WTC11 (cell line): ENCODE results near the gene TNIK. TPM values are rescaled to one million over a fixed set of nuclear protein-coding genes. Genes with fewer than 3 reads are reported as not detected.

Experiments used
- ATAC-seq: fragments of 200-7000 bp; cut with Tn5 transposase; 2 replicates; pipeline ENCODE4 v1.10.0; 2021; ENCODE audit warnings: mild to moderate bottlenecking, moderate library complexity
- CTCF ChIA-PET: fragments of 300-600 bp; sonication (Branson Sonifier 250); formaldehyde crosslinking; loops from one replicate; lab custom pipeline; 2021; ENCODE audit warnings: antibody characterized with exemption; lab: Charles Lee
- POLR2A ChIA-PET: fragments of 350-600 bp; sonication (Branson Sonifier 250); formaldehyde crosslinking; loops from one replicate; lab custom pipeline; 2021; ENCODE audit warnings: antibody characterized with exemption; lab: Charles Lee
- DNase-seq: peaks from one replicate; pipeline ENCODE4 v3.0.0; 2021; ENCODE audit warnings: low spot score
- H3K27ac Mint-ChIP-seq: 2 replicates; pipeline ENCODE4 v1.8.0; 2021; ENCODE audit warnings: mixed read lengths
- H3K27me3 Mint-ChIP-seq: 2 replicates; pipeline ENCODE4 v1.8.0; 2021; ENCODE audit warnings: low read depth, mild to moderate bottlenecking, moderate library complexity, mixed read lengths
- H3K36me3 Mint-ChIP-seq: 2 replicates; pipeline ENCODE4 v1.8.0; 2021; ENCODE audit warnings: mixed read lengths
- H3K4me1 Mint-ChIP-seq: 2 replicates; pipeline ENCODE4 v1.8.0; 2022; ENCODE audit warnings: mixed read lengths
- H3K4me3 Mint-ChIP-seq: 2 replicates; pipeline ENCODE4 v1.8.0; 2021; ENCODE audit warnings: mild to moderate bottlenecking, moderate library complexity, mixed read lengths
- H3K9me3 Mint-ChIP-seq: 2 replicates; pipeline ENCODE4 v1.8.0; 2021; ENCODE audit warnings: mixed read lengths
- ETV6 ChIP-seq: sonication (generic); formaldehyde crosslinking; IDR thresholded peaks from 2 replicates; pipeline ENCODE4 v1.8.1; 2022; ENCODE audit warnings: mild to moderate bottlenecking, missing genetic modification reagents
- HMGA2 ChIP-seq: fragments of 250-450 bp; sonication (Bioruptor Pico); IDR thresholded peaks from 2 replicates; pipeline ENCODE4 v1.4.0; 2021; ENCODE audit warnings: mild to moderate bottlenecking, moderate library complexity
- NFATC4 ChIP-seq: fragments of 250-450 bp; sonication (Bioruptor Pico); IDR thresholded peaks from 2 replicates; pipeline ENCODE4 v1.9.0; 2021; ENCODE audit warnings: mild to moderate bottlenecking
- NFE2L1 ChIP-seq: sonication (generic); formaldehyde crosslinking; IDR thresholded peaks from 2 replicates; pipeline ENCODE4 v1.8.1; 2023; ENCODE audit warnings: missing genetic modification reagents
- OVOL2 ChIP-seq: fragments of 250-450 bp; sonication (Bioruptor Pico); IDR thresholded peaks from 2 replicates; pipeline ENCODE4 v1.9.0; 2021; ENCODE audit warnings: mild to moderate bottlenecking, borderline replicate concordance
- PRRX2 ChIP-seq: fragments of 250-450 bp; sonication (Bioruptor Pico); IDR thresholded peaks from 2 replicates; pipeline ENCODE4 v1.8.0; 2021; ENCODE audit warnings: mild to moderate bottlenecking
- SOX15 ChIP-seq: fragments of 250-450 bp; sonication (Bioruptor Pico); IDR thresholded peaks from 2 replicates; pipeline ENCODE4 v1.9.0; 2021; ENCODE audit warnings: mild to moderate bottlenecking
- ZNF416 ChIP-seq: fragments of 250-450 bp; sonication (Bioruptor Pico); IDR thresholded peaks from 2 replicates; pipeline ENCODE4 v1.9.0; 2021; ENCODE audit warnings: mild to moderate bottlenecking, inconsistent platforms
- ZNF423 ChIP-seq: fragments of 250-450 bp; sonication (Bioruptor Pico); IDR thresholded peaks from 2 replicates; pipeline ENCODE4 v2.1.2; 2022; ENCODE audit warnings: mild to moderate bottlenecking, moderate library complexity
- ZNF671 ChIP-seq: fragments of 250-450 bp; sonication (Bioruptor Pico); IDR thresholded peaks from 2 replicates; pipeline ENCODE4 v1.8.0; 2021; ENCODE audit warnings: mild to moderate bottlenecking
- total RNA-seq: library from RNA; stranded (reverse); gene quantifications from 3 replicates; pipeline ENCODE4 v1.2.3, GENCODE V29; 2021
- TF ChIP-seq, protein P1 (sequence below): sonication (generic); formaldehyde crosslinking; IDR thresholded peaks from 2 replicates; pipeline ENCODE4 v1.8.1; 2023; ENCODE audit warnings: mild to moderate bottlenecking, missing genetic modification reagents
- TF ChIP-seq, protein P2 (sequence below): fragments of 250-450 bp; sonication (Bioruptor Pico); IDR thresholded peaks from 2 replicates; pipeline ENCODE4 v1.9.0; 2021; ENCODE audit warnings: mild to moderate bottlenecking
- TF ChIP-seq, protein P3 (sequence below): sonication (generic); formaldehyde crosslinking; IDR thresholded peaks from 2 replicates; pipeline ENCODE4 v1.8.0; 2022; ENCODE audit warnings: mild to moderate bottlenecking, missing genetic modification reagents
- TF ChIP-seq, protein P4 (sequence below): sonication (generic); formaldehyde crosslinking; IDR thresholded peaks from 2 replicates; pipeline ENCODE4 v1.8.0; 2022; ENCODE audit warnings: mild to moderate bottlenecking, missing genetic modification reagents
- TF ChIP-seq, protein P5 (sequence below): sonication (generic); formaldehyde crosslinking; IDR thresholded peaks from 2 replicates; pipeline ENCODE4 v1.8.1; 2022; ENCODE audit warnings: missing genetic modification reagents, borderline replicate concordance
- TF ChIP-seq, protein P6 (sequence below): sonication (generic); formaldehyde crosslinking; conservative IDR thresholded peaks from 2 replicates; pipeline ENCODE4 v1.8.1; 2022; ENCODE audit warnings: mild to moderate bottlenecking, missing genetic modification reagents
- TF ChIP-seq, protein P7 (sequence below): fragments of 250-450 bp; sonication (Bioruptor Pico); IDR thresholded peaks from 2 replicates; pipeline ENCODE4 v1.9.0; 2021; ENCODE audit warnings: mild to moderate bottlenecking, borderline replicate concordance
- TF ChIP-seq, protein P8 (sequence below): sonication (generic); formaldehyde crosslinking; IDR thresholded peaks from 2 replicates; pipeline ENCODE4 v1.8.0; 2023; ENCODE audit warnings: missing genetic modification reagents
- TF ChIP-seq, protein P9 (sequence below): sonication (generic); formaldehyde crosslinking; IDR thresholded peaks from 2 replicates; pipeline ENCODE4 v1.8.1; 2022; ENCODE audit warnings: low read depth, missing genetic modification reagents, borderline replicate concordance
- TF ChIP-seq, protein P10 (sequence below): sonication (generic); formaldehyde crosslinking; conservative IDR thresholded peaks from 2 replicates; pipeline ENCODE4 v1.8.1; 2023; ENCODE audit warnings: mild to moderate bottlenecking, low read depth, missing genetic modification reagents, moderate library complexity

Gene TNIK
- total RNA-seq, 1 experiment from 2014 or later, result 50.3 TPM

DNA sequence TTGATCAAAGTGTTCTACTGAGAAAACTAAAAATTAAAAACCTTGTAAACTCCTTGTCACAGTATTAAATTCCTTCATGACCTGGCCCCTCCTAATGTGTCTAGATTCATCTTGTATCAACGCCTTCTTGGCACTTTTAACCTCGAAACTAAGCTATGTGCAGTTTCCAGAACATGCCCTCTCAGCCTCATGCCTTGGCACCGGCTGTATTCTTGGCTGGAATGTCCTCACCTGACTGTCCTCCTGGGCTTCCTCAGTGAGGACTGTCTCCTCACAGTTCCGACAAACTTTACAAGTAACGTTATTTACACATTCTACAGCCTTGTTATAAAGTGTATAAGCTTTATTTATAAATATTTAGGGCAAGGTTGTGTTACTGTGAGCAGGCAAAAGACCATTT is 237.2 kb downstream of the TNIK start:
- Mint-ChIP-seq H3K27ac (no peak overlapping the region), H3K4me1 (peaks cover 12% of the 10 kb centered on the region), H3K27me3 (no peaks in the 10 kb centered on the region), H3K9me3 (peaks cover 9% of the 10 kb centered on the region), H3K4me3 (no peak overlapping the region), H3K36me3 (peaks cover 17% of the 10 kb centered on the region)
- DNase-seq, result no peak
- ChIA-PET POLR2A (no interaction called here), CTCF (no interaction called here)
- no peak for ATAC-seq
- TF ChIP-seq, protein P1, sequence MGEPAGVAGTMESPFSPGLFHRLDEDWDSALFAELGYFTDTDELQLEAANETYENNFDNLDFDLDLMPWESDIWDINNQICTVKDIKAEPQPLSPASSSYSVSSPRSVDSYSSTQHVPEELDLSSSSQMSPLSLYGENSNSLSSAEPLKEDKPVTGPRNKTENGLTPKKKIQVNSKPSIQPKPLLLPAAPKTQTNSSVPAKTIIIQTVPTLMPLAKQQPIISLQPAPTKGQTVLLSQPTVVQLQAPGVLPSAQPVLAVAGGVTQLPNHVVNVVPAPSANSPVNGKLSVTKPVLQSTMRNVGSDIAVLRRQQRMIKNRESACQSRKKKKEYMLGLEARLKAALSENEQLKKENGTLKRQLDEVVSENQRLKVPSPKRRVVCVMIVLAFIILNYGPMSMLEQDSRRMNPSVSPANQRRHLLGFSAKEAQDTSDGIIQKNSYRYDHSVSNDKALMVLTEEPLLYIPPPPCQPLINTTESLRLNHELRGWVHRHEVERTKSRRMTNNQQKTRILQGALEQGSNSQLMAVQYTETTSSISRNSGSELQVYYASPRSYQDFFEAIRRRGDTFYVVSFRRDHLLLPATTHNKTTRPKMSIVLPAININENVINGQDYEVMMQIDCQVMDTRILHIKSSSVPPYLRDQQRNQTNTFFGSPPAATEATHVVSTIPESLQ (CRISPR knock-in tag), result no peak
- TF ChIP-seq OVOL2 (CRISPR knock-in tag) (no peak), HMGA2 (CRISPR knock-in tag) (no peak), ZNF671 (CRISPR knock-in tag) (no peak), NFE2L1 (no peak), PRRX2 (CRISPR knock-in tag) (no peak), ZNF416 (CRISPR knock-in tag) (no peak), ZNF423 (CRISPR knock-in tag) (no peak), NFATC4 (CRISPR knock-in tag) (no peak), ETV6 (CRISPR knock-in tag) (no peak)
- TF ChIP-seq, protein P2, sequence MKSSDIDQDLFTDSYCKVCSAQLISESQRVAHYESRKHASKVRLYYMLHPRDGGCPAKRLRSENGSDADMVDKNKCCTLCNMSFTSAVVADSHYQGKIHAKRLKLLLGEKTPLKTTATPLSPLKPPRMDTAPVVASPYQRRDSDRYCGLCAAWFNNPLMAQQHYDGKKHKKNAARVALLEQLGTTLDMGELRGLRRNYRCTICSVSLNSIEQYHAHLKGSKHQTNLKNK (CRISPR knock-in tag), result no peak
- TF ChIP-seq, protein P3, sequence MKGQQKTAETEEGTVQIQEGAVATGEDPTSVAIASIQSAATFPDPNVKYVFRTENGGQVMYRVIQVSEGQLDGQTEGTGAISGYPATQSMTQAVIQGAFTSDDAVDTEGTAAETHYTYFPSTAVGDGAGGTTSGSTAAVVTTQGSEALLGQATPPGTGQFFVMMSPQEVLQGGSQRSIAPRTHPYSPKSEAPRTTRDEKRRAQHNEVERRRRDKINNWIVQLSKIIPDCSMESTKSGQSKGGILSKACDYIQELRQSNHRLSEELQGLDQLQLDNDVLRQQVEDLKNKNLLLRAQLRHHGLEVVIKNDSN (CRISPR knock-in tag), result no peak
- TF ChIP-seq, protein P4, sequence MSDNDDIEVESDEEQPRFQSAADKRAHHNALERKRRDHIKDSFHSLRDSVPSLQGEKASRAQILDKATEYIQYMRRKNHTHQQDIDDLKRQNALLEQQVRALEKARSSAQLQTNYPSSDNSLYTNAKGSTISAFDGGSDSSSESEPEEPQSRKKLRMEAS (CRISPR knock-in tag), result no peak
- TF ChIP-seq, protein P5, sequence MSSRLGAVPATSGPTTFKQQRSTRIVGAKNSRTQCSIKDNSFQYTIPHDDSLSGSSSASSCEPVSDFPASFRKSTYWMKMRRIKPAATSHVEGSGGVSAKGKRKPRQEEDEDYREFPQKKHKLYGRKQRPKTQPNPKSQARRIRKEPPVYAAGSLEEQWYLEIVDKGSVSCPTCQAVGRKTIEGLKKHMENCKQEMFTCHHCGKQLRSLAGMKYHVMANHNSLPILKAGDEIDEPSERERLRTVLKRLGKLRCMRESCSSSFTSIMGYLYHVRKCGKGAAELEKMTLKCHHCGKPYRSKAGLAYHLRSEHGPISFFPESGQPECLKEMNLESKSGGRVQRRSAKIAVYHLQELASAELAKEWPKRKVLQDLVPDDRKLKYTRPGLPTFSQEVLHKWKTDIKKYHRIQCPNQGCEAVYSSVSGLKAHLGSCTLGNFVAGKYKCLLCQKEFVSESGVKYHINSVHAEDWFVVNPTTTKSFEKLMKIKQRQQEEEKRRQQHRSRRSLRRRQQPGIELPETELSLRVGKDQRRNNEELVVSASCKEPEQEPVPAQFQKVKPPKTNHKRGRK (CRISPR knock-in tag), result no peak
- TF ChIP-seq, protein P6, sequence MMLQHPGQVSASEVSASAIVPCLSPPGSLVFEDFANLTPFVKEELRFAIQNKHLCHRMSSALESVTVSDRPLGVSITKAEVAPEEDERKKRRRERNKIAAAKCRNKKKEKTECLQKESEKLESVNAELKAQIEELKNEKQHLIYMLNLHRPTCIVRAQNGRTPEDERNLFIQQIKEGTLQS (CRISPR knock-in tag), result no peak
- TF ChIP-seq, protein P7, sequence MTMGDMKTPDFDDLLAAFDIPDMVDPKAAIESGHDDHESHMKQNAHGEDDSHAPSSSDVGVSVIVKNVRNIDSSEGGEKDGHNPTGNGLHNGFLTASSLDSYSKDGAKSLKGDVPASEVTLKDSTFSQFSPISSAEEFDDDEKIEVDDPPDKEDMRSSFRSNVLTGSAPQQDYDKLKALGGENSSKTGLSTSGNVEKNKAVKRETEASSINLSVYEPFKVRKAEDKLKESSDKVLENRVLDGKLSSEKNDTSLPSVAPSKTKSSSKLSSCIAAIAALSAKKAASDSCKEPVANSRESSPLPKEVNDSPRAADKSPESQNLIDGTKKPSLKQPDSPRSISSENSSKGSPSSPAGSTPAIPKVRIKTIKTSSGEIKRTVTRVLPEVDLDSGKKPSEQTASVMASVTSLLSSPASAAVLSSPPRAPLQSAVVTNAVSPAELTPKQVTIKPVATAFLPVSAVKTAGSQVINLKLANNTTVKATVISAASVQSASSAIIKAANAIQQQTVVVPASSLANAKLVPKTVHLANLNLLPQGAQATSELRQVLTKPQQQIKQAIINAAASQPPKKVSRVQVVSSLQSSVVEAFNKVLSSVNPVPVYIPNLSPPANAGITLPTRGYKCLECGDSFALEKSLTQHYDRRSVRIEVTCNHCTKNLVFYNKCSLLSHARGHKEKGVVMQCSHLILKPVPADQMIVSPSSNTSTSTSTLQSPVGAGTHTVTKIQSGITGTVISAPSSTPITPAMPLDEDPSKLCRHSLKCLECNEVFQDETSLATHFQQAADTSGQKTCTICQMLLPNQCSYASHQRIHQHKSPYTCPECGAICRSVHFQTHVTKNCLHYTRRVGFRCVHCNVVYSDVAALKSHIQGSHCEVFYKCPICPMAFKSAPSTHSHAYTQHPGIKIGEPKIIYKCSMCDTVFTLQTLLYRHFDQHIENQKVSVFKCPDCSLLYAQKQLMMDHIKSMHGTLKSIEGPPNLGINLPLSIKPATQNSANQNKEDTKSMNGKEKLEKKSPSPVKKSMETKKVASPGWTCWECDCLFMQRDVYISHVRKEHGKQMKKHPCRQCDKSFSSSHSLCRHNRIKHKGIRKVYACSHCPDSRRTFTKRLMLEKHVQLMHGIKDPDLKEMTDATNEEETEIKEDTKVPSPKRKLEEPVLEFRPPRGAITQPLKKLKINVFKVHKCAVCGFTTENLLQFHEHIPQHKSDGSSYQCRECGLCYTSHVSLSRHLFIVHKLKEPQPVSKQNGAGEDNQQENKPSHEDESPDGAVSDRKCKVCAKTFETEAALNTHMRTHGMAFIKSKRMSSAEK (CRISPR knock-in tag), result no peak

DNA sequence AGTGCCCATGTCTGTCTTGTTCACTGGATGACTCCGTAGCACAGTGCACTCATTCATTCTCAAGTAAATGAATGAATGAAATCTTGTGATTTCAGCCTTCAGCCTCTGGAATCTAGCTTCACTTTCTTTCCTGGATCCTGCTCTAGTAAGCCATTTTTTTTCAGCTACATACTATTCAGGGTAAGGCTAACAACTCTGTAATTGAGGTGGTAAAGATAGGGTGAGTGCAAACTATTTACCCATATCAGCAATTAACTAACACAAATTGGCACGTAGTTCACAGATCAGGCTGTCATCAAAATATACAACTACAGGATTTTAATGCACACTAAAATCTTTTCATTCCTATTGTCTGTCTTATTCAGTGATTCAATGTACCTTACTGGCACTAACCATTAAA is 238.6 kb downstream of the TNIK start:
- POLR2A ChIA-PET, result no interaction called here
- H3K27ac Mint-ChIP-seq, result no peak overlapping the region
- peaks cover 13% of the 10 kb centered on the region for H3K36me3 Mint-ChIP-seq
- peaks cover 11% of the 10 kb centered on the region for H3K4me1 Mint-ChIP-seq
- DNase-seq, result no peak
- H3K9me3 Mint-ChIP-seq, result peaks cover 9% of the 10 kb centered on the region
- no peaks in the 10 kb centered on the region for H3K27me3 Mint-ChIP-seq
- TF ChIP-seq, protein P8, sequence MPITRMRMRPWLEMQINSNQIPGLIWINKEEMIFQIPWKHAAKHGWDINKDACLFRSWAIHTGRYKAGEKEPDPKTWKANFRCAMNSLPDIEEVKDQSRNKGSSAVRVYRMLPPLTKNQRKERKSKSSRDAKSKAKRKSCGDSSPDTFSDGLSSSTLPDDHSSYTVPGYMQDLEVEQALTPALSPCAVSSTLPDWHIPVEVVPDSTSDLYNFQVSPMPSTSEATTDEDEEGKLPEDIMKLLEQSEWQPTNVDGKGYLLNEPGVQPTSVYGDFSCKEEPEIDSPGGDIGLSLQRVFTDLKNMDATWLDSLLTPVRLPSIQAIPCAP (CRISPR knock-in tag), result no peak
- TF ChIP-seq, protein P9, sequence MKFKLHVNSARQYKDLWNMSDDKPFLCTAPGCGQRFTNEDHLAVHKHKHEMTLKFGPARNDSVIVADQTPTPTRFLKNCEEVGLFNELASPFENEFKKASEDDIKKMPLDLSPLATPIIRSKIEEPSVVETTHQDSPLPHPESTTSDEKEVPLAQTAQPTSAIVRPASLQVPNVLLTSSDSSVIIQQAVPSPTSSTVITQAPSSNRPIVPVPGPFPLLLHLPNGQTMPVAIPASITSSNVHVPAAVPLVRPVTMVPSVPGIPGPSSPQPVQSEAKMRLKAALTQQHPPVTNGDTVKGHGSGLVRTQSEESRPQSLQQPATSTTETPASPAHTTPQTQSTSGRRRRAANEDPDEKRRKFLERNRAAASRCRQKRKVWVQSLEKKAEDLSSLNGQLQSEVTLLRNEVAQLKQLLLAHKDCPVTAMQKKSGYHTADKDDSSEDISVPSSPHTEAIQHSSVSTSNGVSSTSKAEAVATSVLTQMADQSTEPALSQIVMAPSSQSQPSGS, result no peak
- no peak for TF ChIP-seq SOX15 (CRISPR knock-in tag)
- TF ChIP-seq, protein P10, sequence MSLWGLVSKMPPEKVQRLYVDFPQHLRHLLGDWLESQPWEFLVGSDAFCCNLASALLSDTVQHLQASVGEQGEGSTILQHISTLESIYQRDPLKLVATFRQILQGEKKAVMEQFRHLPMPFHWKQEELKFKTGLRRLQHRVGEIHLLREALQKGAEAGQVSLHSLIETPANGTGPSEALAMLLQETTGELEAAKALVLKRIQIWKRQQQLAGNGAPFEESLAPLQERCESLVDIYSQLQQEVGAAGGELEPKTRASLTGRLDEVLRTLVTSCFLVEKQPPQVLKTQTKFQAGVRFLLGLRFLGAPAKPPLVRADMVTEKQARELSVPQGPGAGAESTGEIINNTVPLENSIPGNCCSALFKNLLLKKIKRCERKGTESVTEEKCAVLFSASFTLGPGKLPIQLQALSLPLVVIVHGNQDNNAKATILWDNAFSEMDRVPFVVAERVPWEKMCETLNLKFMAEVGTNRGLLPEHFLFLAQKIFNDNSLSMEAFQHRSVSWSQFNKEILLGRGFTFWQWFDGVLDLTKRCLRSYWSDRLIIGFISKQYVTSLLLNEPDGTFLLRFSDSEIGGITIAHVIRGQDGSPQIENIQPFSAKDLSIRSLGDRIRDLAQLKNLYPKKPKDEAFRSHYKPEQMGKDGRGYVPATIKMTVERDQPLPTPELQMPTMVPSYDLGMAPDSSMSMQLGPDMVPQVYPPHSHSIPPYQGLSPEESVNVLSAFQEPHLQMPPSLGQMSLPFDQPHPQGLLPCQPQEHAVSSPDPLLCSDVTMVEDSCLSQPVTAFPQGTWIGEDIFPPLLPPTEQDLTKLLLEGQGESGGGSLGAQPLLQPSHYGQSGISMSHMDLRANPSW, result no peak
- TF ChIP-seq, all 79 proteins: peak for 0
- no peak overlapping the region for H3K4me3 Mint-ChIP-seq
- no peak for ATAC-seq
- CTCF ChIA-PET, result interaction anchor here (1.2 kb wide), 1 partner anchor 345 kb away, joined by 5 read pairs; no protein-coding TSS in a partner anchor
